IPS-18c (cell line): ENCODE measurements around the gene GBX2.

Experiments
- H3K4me3 ChIP-seq: 2 replicates; pipeline ENCODE4 v1.7.0; 2013; ENCODE audit warnings: low read depth, mild to moderate bottlenecking, low read length, moderate library complexity; ENCODE audit not compliant: insufficient read depth
- H3K9me3 ChIP-seq: one replicate; pipeline ENCODE4 v1.6.1; 2013; ENCODE audit warnings: mild to moderate bottlenecking, low read length, moderate library complexity; ENCODE audit not compliant: control insufficient read depth, insufficient read depth

The GBX2 gene

GRCh38 chr2:236172255-236173035 is 4.3 kb upstream of the GBX2 start:
- H3K4me3 ChIP-seq = peak overlapping the region; percentile 31
- H3K9me3 ChIP-seq = peaks cover 6% of the 10 kb centered on the region

- Histone ChIP-seq H3K9me3 (peaks cover 6% of the 10 kb centered on the region), H3K4me3 (peak overlapping the region; percentile 26; the same call in 1 of the 2 replicates)
Measured at GRCh38 chr2:236171680-236172254, 3.6 kb upstream of the GBX2 start.

- Histone ChIP-seq H3K4me3 (peak overlapping the region; percentile 26; the same call in 1 of the 2 replicates), H3K9me3 (peaks cover 6% of the 10 kb centered on the region)
Measured at GRCh38 chr2:236171181-236171679, 3.0 kb upstream of the GBX2 start.

- Histone ChIP-seq H3K9me3 (peaks cover 6% of the 10 kb centered on the region), H3K4me3 (no peak overlapping the region; the same call in 1 of the 2 replicates)
Measured at GRCh38 chr2:236170590-236171165, 2.5 kb upstream of the GBX2 start.

- H3K4me3 ChIP-seq = peak overlapping the region; percentile 41
- peaks cover 6% of the 10 kb centered on the region for H3K9me3 ChIP-seq
Measured at GRCh38 chr2:236169741-236170589, 1.8 kb upstream of the GBX2 start.

- Histone ChIP-seq H3K4me3 (peak overlapping the region; percentile 41), H3K9me3 (peaks cover 6% of the 10 kb centered on the region)
Measured at GRCh38 chr2:236169151-236169721, 1.1 kb upstream of the GBX2 start.

GRCh38 chr2:236167297-236168109 is 683 bp downstream of the GBX2 start:
- H3K9me3 ChIP-seq = peaks cover 6% of the 10 kb centered on the region
- H3K4me3 ChIP-seq = peak overlapping the region; percentile 60

GRCh38 chr2:236166796-236167296 is 1.3 kb downstream of the GBX2 start:
- H3K4me3 ChIP-seq = peak overlapping the region; percentile 60
- peaks cover 6% of the 10 kb centered on the region for H3K9me3 ChIP-seq

- peak overlapping the region; percentile 60 for H3K4me3 ChIP-seq
- peaks cover 8% of the 10 kb centered on the region for H3K9me3 ChIP-seq
Measured at GRCh38 chr2:236165842-236166795, 2.1 kb downstream of the GBX2 start.

GRCh38 chr2:236164925-236165841 is 3.0 kb downstream of the GBX2 start:
- Histone ChIP-seq H3K9me3 (peaks cover 8% of the 10 kb centered on the region), H3K4me3 (peak overlapping the region; percentile 67)

GRCh38 chr2:236164201-236164924 is 3.8 kb downstream of the GBX2 start:
- H3K9me3 ChIP-seq = peaks cover 8% of the 10 kb centered on the region
- H3K4me3 ChIP-seq = peak overlapping the region; percentile 67

GRCh38 chr2:236163471-236164200 is 4.5 kb downstream of the GBX2 start:
- peaks cover 4% of the 10 kb centered on the region for H3K9me3 ChIP-seq
- peak overlapping the region; percentile 67 for H3K4me3 ChIP-seq

GRCh38 chr2:236162882-236163470 is 5.2 kb downstream of the GBX2 start:
- no peak overlapping the region for H3K4me3 ChIP-seq

More at GRCh38 chr2:236162882-236163470, 5.2 kb downstream of the GBX2 start:
- peaks cover 3% of the 10 kb centered on the region for H3K9me3 ChIP-seq
